ENCODE data around the gene TSPEAR. TPM values are rescaled to one million over a fixed set of nuclear protein-coding genes. Genes with fewer than 3 reads are reported as not detected.
A peak's percentile ranks its signal among the peaks of the same experiment; 100 is the strongest.

TSPEAR gene
- total and polyA plus RNA-seq, 10 donors = 0.02 to 0.22 (median 0.03) TPM; not detected in 7

DNA sequence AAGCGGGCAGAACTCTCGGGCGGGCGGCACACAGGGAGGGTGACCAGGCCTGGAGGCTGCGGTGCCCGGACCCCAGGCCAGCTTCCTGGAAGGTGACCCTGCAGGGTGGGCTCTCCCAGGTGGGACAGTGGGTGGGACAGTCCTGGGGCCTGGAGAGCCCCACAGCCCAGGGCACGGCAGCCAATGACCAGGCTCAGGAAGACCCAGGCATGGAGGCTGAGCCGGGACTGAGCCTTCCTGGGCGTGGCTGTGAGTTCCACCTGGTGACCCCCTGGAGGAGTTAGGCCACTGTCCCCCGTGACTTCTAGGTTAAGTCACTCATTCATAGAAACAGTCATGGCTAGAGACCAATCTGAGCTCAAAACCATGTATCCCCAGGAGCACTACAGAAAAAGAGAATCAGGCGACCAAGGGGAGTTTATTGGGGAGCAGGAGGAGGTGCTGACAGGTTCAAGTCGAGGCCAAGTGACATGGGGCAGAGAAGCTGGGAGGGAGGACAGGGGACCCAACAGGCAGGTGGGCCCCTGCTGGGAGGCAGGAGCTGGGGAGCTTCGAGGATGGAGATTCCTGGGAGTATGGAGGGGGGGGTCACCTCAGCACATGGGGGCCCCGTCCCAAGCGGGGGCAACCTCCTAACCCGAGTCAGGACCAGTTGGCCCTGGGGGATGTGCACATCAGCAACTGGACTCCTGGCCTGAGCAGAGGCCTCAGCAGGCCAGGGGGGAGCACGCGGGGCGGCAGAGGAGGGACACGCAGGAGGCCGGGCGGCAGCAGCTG, 132.1 kb downstream of the TSPEAR start:
- intact Hi-C loops (cut with DNase I; ENCODE audit: low total_unique reads) = no loop called here
- 78 to 84% (median 80%) methylated on average over 16 to 22 of the region's 22 CpGs for WGBS, 5 donors
- peak; percentile 41 for DNase-seq
- Histone ChIP-seq H3K9me3 (peaks cover 3 to 54% (median 38%) of the 10 kb centered on the region in 8 donors), H3K4me3 (no peak overlapping the region), H3K27me3 (replicated peaks in 1 of 7) (peaks cover 0 to 15% (median 0%) of the 10 kb centered on the region in 7 donors), H3K36me3 (no peaks in the 10 kb centered on the region), H3K4me1 (peaks cover 0 to 9% (median 4%) of the 10 kb centered on the region in 6 donors), H3K27ac (no peak overlapping the region)
- no peak for TF ChIP-seq POLR2AphosphoS5 (IDR thresholded peaks at IDR 0.05)
- no peak for TF ChIP-seq POLR2A (IDR thresholded peaks at IDR 0.05)

DNA sequence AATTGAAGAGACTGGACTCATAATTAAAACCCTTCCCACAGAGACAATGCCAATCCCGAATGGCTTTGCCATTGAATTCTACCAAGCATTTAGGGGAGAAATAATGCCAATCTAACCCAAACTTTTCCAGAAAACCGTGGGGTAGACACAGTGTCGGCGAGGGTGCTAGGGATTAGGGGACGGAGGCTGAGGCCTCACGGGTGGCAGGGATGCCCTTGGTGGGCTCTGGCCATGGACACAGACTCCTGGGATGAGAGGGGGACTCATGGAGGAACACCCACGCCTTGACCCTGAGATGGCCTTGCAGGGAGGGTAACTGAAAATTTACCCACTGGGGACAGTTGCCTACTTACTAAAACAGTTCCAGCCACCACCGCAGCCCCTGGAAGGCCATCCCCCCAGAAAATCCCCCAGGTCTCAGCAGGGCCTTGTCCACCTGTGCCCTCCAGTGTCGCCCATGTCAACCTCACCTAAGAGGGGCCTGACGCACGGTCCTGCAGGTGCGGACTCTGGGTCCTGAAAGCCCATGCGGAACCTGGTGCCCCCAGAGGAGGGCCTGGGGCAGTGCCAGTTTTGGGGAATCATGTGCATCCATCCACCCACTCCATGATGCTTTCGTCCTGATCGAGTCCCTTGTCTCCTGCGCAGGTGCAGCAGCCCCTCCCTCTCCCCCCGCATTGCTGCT, 132.9 kb downstream of the TSPEAR start:
- Histone ChIP-seq H3K36me3 (no peaks in the 10 kb centered on the region), H3K4me1 (peaks cover 0 to 10% (median 4%) of the 10 kb centered on the region in 6 donors), H3K27me3 (replicated peaks in 1 of 7) (peaks cover 0 to 19% (median 0%) of the 10 kb centered on the region in 7 donors), H3K9me3 (peaks cover 3 to 54% (median 38%) of the 10 kb centered on the region in 8 donors), H3K4me3 (no peak overlapping the region), H3K27ac (no peak overlapping the region)
- peak; percentile 41 for DNase-seq
- TF ChIP-seq, protein P1, sequence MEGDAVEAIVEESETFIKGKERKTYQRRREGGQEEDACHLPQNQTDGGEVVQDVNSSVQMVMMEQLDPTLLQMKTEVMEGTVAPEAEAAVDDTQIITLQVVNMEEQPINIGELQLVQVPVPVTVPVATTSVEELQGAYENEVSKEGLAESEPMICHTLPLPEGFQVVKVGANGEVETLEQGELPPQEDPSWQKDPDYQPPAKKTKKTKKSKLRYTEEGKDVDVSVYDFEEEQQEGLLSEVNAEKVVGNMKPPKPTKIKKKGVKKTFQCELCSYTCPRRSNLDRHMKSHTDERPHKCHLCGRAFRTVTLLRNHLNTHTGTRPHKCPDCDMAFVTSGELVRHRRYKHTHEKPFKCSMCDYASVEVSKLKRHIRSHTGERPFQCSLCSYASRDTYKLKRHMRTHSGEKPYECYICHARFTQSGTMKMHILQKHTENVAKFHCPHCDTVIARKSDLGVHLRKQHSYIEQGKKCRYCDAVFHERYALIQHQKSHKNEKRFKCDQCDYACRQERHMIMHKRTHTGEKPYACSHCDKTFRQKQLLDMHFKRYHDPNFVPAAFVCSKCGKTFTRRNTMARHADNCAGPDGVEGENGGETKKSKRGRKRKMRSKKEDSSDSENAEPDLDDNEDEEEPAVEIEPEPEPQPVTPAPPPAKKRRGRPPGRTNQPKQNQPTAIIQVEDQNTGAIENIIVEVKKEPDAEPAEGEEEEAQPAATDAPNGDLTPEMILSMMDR (IDR thresholded peaks at IDR 0.05 in 8 of 11, conservative IDR thresholded peaks at IDR 0.05 in 3 of 11) = no peak
- TF ChIP-seq POLR2A (IDR thresholded peaks at IDR 0.05) (no peak), POLR2AphosphoS5 (IDR thresholded peaks at IDR 0.05) (no peak)
- intact Hi-C loops (cut with DNase I; ENCODE audit: low total_unique reads) = no loop called here
- WGBS, 5 donors = 91 to 95% (median 94%) methylated on average over 13 to 17 of the region's 17 CpGs

DNA sequence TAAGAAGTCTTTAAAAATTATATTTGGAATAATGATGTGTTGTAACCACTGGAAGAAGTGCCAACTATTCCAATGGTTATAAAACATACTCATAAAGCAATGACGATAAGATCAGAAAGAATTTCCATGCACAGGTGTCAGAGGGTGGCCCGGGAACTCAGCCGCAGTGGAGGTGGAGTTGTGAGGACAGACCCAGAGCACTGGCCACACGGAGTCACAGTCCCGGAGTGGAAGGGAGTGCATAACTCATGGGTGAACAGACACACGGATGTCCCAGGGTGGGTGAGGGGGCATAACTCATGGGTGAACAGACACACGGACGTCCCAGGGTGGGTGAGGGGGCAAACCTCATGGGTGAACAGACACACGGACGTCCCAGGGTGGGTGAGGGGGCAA, 135.3 kb downstream of the TSPEAR start:
- 84 to 93% (median 89%) methylated on average over 8 to 10 of the region's 10 CpGs for WGBS, 5 donors
- peaks cover 0 to 10% (median 4%) of the 10 kb centered on the region in 6 donors for H3K4me1 ChIP-seq
- intact Hi-C loops (cut with DNase I; ENCODE audit: low total_unique reads) = no loop called here
- H3K36me3 ChIP-seq = no peaks in the 10 kb centered on the region
- peaks cover 0 to 24% (median 0%) of the 10 kb centered on the region in 7 donors for H3K27me3 ChIP-seq (replicated peaks in 1 of 7)
- peaks cover 3 to 47% (median 26%) of the 10 kb centered on the region in 8 donors for H3K9me3 ChIP-seq
- peak; percentile 17 for DNase-seq
- H3K27ac ChIP-seq = no peak overlapping the region
- no peak overlapping the region for H3K4me3 ChIP-seq
- TF ChIP-seq, protein P1 (IDR thresholded peaks at IDR 0.05 in 8 of 11, conservative IDR thresholded peaks at IDR 0.05 in 3 of 11) = no peak
- TF ChIP-seq POLR2AphosphoS5 (IDR thresholded peaks at IDR 0.05) = no peak
- no peak for TF ChIP-seq POLR2A (IDR thresholded peaks at IDR 0.05)

DNA sequence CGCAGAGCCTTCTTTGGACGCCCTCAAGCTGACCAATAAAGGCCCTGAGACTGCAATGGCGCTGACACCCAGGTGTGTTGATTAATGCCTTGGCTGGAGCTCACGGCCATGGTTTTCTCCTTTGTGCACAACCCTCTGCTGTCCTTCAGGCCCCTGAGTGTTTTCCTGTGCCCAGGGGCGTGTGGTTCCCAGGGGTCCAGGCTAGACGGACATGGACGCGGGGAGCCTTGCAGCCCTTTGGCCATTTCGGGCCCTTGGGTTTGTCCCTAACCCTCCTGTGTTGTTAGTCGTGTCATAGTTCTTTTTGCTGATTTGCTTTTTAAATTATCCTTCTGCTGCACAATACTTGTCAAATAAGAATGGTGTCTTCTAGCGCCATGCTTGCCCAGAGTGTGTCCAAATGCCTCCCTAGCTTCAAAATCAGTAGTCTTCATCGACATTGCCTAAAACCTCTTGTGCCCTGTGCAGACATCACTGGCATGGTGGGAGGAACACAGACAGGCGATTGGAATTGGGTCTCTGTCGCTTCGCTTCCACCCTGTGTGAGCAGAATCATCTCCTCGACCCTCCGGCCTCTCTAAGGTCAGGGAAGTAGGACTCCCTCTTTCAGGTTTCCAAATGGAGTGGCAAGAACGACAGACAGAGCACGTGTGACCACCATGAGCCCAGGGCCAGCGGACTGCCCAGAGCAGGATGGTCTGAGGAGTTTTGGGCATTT, 135.9 kb downstream of the TSPEAR start:
- no peak overlapping the region for H3K4me3 ChIP-seq
- no peak for TF ChIP-seq POLR2AphosphoS5 (IDR thresholded peaks at IDR 0.05)
- no peak for TF ChIP-seq POLR2A (IDR thresholded peaks at IDR 0.05)
- TF ChIP-seq, protein P1 (IDR thresholded peaks at IDR 0.05 in 8 of 11, conservative IDR thresholded peaks at IDR 0.05 in 3 of 11) = no peak
- DNase-seq = peak; percentile 36

More for the DNA sequence above, 135.9 kb downstream of the TSPEAR start:
- intact Hi-C loops (cut with DNase I; ENCODE audit: low total_unique reads) = no loop called here
- Histone ChIP-seq H3K27me3 (replicated peaks in 1 of 7) (peaks cover 0 to 24% (median 0%) of the 10 kb centered on the region in 7 donors), H3K36me3 (no peaks in the 10 kb centered on the region), H3K4me1 (peaks cover 0 to 10% (median 4%) of the 10 kb centered on the region in 6 donors), H3K9me3 (peaks cover 3 to 43% (median 22%) of the 10 kb centered on the region in 8 donors), H3K27ac (no peak overlapping the region)
- 76 to 90% (median 82%) methylated on average over 20 of the region's 20 CpGs for WGBS, 5 donors

Measured in spleen (tissue), 11 donors.